ENCODE data around the gene DIPK1A. TPM values are rescaled to one million over a fixed set of nuclear protein-coding genes. Genes with fewer than 3 reads are reported as not detected.

Gene DIPK1A
- polyA plus RNA-seq, 2 of the 4 experiments (the other 2 are of a cell fraction): 12.4 to 21.1 TPM

- TF ChIP-seq PBX3 (IDR thresholded peaks at IDR 0.05) (no peak), CEBPB (IDR thresholded peaks at IDR 0.05) (no peak), MAZ (IDR thresholded peaks at IDR 0.05; ENCODE audit: borderline replicate concordance, low read depth, low read length) (no peak), HEYL (CRISPR knock-in tag; IDR thresholded peaks at IDR 0.05) (no peak), EHF (CRISPR knock-in tag; IDR thresholded peaks at IDR 0.05) (no peak)
- TF ChIP-seq, protein P1, sequence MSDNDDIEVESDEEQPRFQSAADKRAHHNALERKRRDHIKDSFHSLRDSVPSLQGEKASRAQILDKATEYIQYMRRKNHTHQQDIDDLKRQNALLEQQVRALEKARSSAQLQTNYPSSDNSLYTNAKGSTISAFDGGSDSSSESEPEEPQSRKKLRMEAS (IDR thresholded peaks at IDR 0.05): no peak
- TF ChIP-seq, protein P2, sequence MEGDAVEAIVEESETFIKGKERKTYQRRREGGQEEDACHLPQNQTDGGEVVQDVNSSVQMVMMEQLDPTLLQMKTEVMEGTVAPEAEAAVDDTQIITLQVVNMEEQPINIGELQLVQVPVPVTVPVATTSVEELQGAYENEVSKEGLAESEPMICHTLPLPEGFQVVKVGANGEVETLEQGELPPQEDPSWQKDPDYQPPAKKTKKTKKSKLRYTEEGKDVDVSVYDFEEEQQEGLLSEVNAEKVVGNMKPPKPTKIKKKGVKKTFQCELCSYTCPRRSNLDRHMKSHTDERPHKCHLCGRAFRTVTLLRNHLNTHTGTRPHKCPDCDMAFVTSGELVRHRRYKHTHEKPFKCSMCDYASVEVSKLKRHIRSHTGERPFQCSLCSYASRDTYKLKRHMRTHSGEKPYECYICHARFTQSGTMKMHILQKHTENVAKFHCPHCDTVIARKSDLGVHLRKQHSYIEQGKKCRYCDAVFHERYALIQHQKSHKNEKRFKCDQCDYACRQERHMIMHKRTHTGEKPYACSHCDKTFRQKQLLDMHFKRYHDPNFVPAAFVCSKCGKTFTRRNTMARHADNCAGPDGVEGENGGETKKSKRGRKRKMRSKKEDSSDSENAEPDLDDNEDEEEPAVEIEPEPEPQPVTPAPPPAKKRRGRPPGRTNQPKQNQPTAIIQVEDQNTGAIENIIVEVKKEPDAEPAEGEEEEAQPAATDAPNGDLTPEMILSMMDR (IDR thresholded peaks at IDR 0.05): no peak
- ChIA-PET POLR2A (no interaction called here), CTCF (interaction anchor here (0.7 to 4.0 kb wide), 11 partner anchors 12 to 168 kb away, joined by 3 to 76 read pairs (median 24); partner anchors contain the start of gene DIPK1A)
- ATAC-seq: peak; percentile 52 to 60; a peak in 3 of 6 replicates
- H3K27ac ChIP-seq: peak overlapping the region; percentile 12 to 49; a peak in 1 of 6 replicates
- no peak for DNase-seq (ENCODE audit: low read depth in 1 of 2, low spot score in 1 of 2)
- H3K4me2 ChIP-seq: peak overlapping the region; percentile 44; the same call in 2 of the 3 replicates
- H3K4me3 ChIP-seq: no peak overlapping the region
- peaks cover 10% of the 10 kb centered on the region for H3K4me1 ChIP-seq
- FAIRE-seq: no peak
- WGBS (ENCODE audit: missing lambda C conversion rate): 49% methylated on average over 8 of the region's 8 CpGs
- no peaks in the 10 kb centered on the region for H3K9me3 ChIP-seq
Measured at GRCh38 chr1:92995441-92996430, 34.5 kb upstream of the DIPK1A start.

GRCh38 chr1:92994105-92994712, 32.9 kb upstream of the DIPK1A start:
- DNase-seq (ENCODE audit: low read depth in 1 of 2, low spot score in 1 of 2) (peak; percentile 40 to 74), FAIRE-seq (no peak), ATAC-seq (peak; percentile 83 to 90)
- H3K4me1 ChIP-seq: peaks cover 15% of the 10 kb centered on the region
- H3K9me3 ChIP-seq: no peaks in the 10 kb centered on the region
- 62% methylated on average over 5 of the region's 5 CpGs for WGBS (ENCODE audit: missing lambda C conversion rate)
- TF ChIP-seq ESRRA (IDR thresholded peaks at IDR 0.05; ENCODE audit: borderline replicate concordance, low read length) (peak; percentile 99), MAZ (IDR thresholded peaks at IDR 0.05; ENCODE audit: borderline replicate concordance, low read depth, low read length) (no peak), E2F6 (IDR thresholded peaks at IDR 0.05; ENCODE audit: borderline replicate concordance, low read depth) (no peak), SMC3 (IDR thresholded peaks at IDR 0.05) (peak; percentile 91), RAD21 (conservative IDR thresholded peaks at IDR 0.05 in 1 of 2, IDR thresholded peaks at IDR 0.05 in 1 of 2) (peak; percentile 85)
- TF ChIP-seq, protein P2 (IDR thresholded peaks at IDR 0.05): peak; percentile 85
- ChIA-PET POLR2A (interaction anchor here (1.6 kb wide), 1 partner anchor 33 kb away, joined by 6 read pairs; the partner anchor contains the start of gene DIPK1A), CTCF (interaction anchor here (0.6 to 3.8 kb wide), 50 partner anchors 8 to 1058 kb away, joined by 3 to 76 read pairs (median 6); partner anchors contain the start of genes DIPK1A and RPL5)
- H3K4me2 ChIP-seq: no peak overlapping the region
- no peak overlapping the region for H3K27ac ChIP-seq
- no peak overlapping the region for H3K4me3 ChIP-seq
